WI38 (cell line): ENCODE results near the gene LRBA.
"Not testable (repeated sequence)": the region's sequence is repeated elsewhere in the genome, so short reads cannot be mapped to it uniquely, and the experiment has no call there.

ENCODE experiments used
- H3K4me3 ChIP-seq: 2 replicates; pipeline ENCODE4 v1.5.1; 2011; ENCODE audit warnings: low read depth, mild to moderate bottlenecking, control low read depth, low read length
- TF ChIP-seq, protein P1 (sequence below): IDR thresholded peaks from 2 replicates; pipeline ENCODE4 v1.5.1; 2012; ENCODE audit warnings: low read depth, mild to moderate bottlenecking, control low read depth, low read length

LRBA gene

GRCh38 chr4:150746156-150746555 lies 268.9 kb downstream of the LRBA start:
- TF ChIP-seq, protein P1, sequence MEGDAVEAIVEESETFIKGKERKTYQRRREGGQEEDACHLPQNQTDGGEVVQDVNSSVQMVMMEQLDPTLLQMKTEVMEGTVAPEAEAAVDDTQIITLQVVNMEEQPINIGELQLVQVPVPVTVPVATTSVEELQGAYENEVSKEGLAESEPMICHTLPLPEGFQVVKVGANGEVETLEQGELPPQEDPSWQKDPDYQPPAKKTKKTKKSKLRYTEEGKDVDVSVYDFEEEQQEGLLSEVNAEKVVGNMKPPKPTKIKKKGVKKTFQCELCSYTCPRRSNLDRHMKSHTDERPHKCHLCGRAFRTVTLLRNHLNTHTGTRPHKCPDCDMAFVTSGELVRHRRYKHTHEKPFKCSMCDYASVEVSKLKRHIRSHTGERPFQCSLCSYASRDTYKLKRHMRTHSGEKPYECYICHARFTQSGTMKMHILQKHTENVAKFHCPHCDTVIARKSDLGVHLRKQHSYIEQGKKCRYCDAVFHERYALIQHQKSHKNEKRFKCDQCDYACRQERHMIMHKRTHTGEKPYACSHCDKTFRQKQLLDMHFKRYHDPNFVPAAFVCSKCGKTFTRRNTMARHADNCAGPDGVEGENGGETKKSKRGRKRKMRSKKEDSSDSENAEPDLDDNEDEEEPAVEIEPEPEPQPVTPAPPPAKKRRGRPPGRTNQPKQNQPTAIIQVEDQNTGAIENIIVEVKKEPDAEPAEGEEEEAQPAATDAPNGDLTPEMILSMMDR: no peak
- no peak overlapping the region for H3K4me3 ChIP-seq

- TF ChIP-seq, protein P1: no peak
- H3K4me3 ChIP-seq: no peak overlapping the region
These were observed 270.5 kb downstream of the LRBA start for GRCh38 chr4:150744570-150744969.

DNA sequence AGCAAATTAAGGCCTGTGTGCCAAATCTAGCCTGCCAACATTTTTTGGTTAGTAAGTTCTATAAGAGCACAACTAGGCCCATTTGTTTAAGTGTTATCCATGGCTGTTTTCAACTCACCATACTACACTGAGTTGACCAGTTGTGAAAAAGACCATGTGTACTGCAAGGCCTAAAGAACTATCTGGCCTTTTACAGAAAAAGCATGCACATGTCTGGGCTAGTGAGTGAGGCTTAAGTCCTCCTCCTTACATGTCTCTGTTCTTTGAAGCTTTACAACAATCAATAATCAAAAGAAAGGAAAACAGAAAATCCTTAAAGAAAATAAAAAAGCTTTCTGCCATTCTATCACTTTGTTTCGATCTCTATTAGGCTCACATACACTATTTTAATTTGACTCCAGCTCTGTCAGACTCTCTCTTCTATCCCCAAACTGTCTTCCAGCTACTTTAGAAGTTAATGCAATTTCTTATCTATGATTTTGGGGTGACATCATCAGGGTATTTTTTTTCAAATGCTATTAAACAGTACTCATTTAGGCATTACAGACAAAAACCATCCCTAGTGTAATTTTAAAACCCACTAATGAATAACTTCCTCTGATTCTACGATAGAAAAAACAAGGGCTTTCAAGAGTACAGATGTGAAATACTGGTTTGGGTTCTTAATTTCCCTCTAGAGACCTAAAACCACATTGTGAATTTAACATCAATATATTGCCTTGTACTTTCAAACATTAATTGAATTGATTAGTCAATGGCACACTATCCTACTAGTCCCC lies 271.3 kb downstream of the LRBA start:
- TF ChIP-seq, protein P1: no peak
- no peak overlapping the region for H3K4me3 ChIP-seq

DNA sequence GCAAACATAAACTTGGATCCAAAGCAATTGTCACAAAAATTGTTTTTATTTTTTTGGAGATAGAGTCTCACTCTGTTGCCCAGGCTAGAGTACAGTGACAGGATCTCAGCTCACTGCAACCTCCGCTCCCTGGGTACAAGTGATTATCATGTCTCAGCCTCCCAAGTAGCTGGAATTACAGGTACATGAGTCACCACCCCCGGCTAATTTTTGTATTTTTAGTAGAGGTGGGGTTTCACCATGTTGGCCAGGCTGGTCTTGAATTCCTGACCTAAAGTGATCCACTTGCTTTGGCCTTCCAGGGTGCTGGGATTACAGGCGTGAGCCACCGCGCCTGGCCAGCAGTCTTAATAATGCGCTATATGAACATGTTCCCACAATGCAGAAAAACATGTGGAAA lies 272.2 kb downstream of the LRBA start:
- not testable (repeated sequence) for H3K4me3 ChIP-seq

DNA sequence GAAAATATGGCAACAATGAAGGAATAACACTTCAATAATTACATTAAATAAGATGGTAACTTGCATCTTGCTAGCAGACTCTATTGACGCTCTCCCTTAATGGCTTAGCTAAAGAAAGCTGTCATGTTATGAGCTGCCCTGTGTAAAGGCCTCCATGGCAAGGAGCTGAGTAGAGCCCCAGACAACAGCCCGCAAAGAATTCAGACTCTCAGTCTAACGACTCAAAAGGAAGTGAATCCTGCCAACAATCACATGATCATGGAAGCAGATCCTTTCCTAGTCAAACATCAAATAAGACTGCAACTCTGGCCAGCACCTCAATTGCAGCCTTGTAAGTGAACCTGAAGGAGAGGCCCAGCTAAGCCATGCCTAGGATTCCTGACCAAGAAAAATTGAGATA lies 275.5 kb downstream of the LRBA start:
- TF ChIP-seq, protein P1: no peak
- no peak overlapping the region for H3K4me3 ChIP-seq

DNA sequence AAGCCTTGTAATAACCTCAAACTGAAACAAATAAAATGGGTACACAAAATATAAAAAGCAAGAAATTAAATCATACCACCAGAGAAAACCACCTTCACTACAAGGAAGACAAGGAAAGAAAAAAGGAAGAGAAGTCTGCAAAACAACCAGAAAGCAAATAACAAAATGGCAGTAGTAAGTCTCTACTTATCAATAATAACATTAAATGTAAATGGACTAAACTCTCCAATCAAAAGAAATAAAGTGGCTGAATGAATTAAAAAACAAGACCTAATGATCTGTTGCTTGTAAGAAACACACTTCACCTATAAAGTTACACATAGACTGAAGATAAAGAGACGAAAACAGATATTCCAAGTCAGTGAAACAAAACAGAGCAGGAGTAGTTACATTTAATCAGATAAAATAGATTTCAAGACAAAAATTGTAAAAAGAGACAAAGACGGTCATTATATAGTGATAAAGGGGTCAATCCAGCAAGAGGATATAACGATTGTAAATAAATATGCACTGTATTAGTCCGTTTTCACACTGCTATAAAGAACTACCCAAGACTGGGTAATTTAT lies 289.0 kb downstream of the LRBA start:
- TF ChIP-seq, protein P1: no peak
- no peak overlapping the region for H3K4me3 ChIP-seq

DNA sequence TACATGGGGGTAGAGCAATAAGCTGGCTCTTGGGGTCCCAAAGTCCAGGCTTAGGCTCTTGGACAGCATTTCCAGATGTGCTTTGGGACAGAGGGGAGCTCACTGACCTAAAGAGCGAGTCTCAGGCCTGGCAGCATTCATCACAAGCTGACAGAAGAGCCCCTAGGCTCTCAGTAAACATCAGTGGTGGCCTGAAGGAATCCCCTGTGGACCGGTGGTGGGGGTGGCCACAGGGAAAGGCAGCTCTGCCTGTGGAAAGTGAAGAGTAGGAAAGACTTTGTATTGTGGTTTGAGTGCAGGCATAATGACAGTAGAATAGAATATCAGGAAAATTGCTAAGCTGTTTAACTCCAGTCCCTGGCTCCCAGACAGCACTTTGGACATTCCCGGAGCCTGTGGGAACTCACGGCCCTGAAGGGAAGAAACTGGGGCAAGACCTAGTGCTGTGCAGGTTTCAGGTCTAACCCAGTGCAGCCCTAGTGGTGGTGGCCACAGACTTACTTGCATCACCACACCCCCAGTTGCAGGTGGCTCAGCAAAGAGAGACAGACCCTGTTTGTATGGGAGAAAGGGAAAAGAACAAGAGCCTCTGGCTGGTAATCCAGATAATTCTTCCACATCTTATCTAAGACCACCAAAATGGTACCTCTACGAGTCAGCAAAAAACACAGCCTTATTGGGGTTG lies 291.2 kb downstream of the LRBA start:
- TF ChIP-seq, protein P1: no peak
- no peak overlapping the region for H3K4me3 ChIP-seq
